Measurements from ENCODE around the gene TMEM123.
"Not testable (repeated sequence)": the region's sequence is repeated elsewhere in the genome, so short reads cannot be mapped to it uniquely, and the experiment has no call there.

- TF ChIP-seq FOXK1 (CRISPR knock-in tag; IDR thresholded peaks at IDR 0.05); CTCF (IDR thresholded peaks at IDR 0.05); JAZF1 (CRISPR knock-in tag; IDR thresholded peaks at IDR 0.05); NR2C2 (CRISPR knock-in tag; IDR thresholded peaks at IDR 0.05); ATF3 (CRISPR knock-in tag; conservative IDR thresholded peaks at IDR 0.05); CREB1 (CRISPR knock-in tag; IDR thresholded peaks at IDR 0.05); TEAD4 (CRISPR knock-in tag; IDR thresholded peaks at IDR 0.05); PRRX2 (CRISPR knock-in tag; IDR thresholded peaks at IDR 0.05); USF2 (CRISPR knock-in tag; IDR thresholded peaks at IDR 0.05); PREB (CRISPR knock-in tag; IDR thresholded peaks at IDR 0.05; ENCODE audit: borderline replicate concordance); FOXP4 (CRISPR knock-in tag; IDR thresholded peaks at IDR 0.05); MAX (CRISPR knock-in tag; IDR thresholded peaks at IDR 0.05): not testable (repeated sequence)
These were observed 20.0 kb downstream of the TMEM123 start for GRCh38 chr11:102432560-102432959.
